Mesodermal cell (in vitro differentiated cells): ENCODE data around the gene IL16.

ENCODE experiments used
- H3K27ac ChIP-seq: 2 replicates; pipeline ENCODE4 v1.7.0; 2013; ENCODE audit warnings: mild to moderate bottlenecking, low read depth, low read length, moderate library complexity; ENCODE audit not compliant: severe bottlenecking
- H3K36me3 ChIP-seq: 2 replicates; pipeline ENCODE4 v1.7.1; 2013; ENCODE audit warnings: mild to moderate bottlenecking, low read length, moderate library complexity; ENCODE audit not compliant: control insufficient read depth, insufficient read depth
- H3K4me1 ChIP-seq: one replicate; pipeline ENCODE4 v1.7.1; 2013; ENCODE audit warnings: mild to moderate bottlenecking, low read length; ENCODE audit not compliant: insufficient read depth, control insufficient read depth, poor library complexity, severe bottlenecking
- H3K4me3 ChIP-seq: 2 replicates; pipeline ENCODE4 v1.7.0; 2013; ENCODE audit warnings: low read length, control low read depth, mild to moderate bottlenecking; ENCODE audit not compliant: insufficient read depth, poor library complexity, severe bottlenecking; ENCODE audit errors: extremely low read depth
- H3K9me3 ChIP-seq: 2 replicates; pipeline ENCODE4 v1.7.1; 2013; ENCODE audit warnings: mild to moderate bottlenecking, low read length, moderate library complexity; ENCODE audit not compliant: control insufficient read depth
- WGBS, 2 experiments: methylation state at CpG; one replicate each; pipeline ENCODE4 v1.1.5; 2013; ENCODE audit warnings: missing lambda C conversion rate in 2 of 2; ENCODE audit not compliant: insufficient coverage in 2 of 2; 5-methylcytosine and 5-hydroxymethylcytosine counted together

IL16 gene

DNA sequence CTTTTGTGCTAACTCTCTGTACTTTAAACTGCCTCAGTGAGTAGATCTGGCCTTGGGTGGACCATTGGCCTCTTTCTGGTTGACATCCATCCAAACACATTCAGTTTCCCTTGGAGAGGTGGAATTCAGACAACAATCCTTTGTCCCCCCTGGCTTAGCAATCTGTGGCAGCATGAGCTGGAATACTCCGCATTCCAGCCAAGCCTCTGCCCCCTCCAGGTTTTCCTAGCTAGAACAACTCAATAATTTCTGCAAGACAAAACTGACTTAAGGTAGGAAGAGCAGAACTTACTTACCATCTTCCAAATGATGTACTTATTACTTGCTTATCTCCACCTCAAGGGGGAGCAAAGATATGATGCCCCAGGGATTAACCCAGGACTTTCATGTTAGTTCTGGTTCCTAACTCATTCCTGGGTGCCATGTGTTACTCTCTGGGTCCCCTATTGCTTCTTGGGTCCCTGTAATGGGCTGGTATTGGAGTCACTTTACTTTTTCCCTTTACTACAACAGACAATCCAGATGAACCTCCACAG, 21.8 kb upstream of the IL16 start:
- H3K27ac ChIP-seq: no peak overlapping the region
- no peaks in the 10 kb centered on the region for H3K36me3 ChIP-seq
- no peak overlapping the region for H3K4me3 ChIP-seq
- 88% methylated on average over 1 of the region's 1 CpG; no CpG with 5 or more reads in 1 of the 2 experiments for WGBS, 2 experiments
- no peaks in the 10 kb centered on the region for H3K4me1 ChIP-seq
- no peaks in the 10 kb centered on the region for H3K9me3 ChIP-seq

DNA sequence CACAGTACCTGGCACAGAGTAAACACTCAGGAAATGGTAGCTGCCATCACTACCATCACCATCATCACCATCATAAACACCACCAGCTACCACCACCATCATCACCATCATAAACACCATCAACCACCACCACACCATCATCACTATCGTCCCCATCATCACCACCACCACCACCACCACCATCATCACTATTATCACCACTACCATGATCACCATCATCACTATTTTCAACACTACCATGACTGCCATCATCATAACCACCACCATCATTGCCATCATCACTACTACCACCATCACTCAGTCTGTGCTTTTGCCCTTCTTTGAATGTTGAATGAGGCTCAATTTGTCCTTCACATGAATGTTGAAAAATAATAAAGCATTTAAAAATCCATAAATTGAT, 21.2 kb upstream of the IL16 start:
- Histone ChIP-seq H3K4me1 (no peaks in the 10 kb centered on the region), H3K36me3 (no peaks in the 10 kb centered on the region), H3K27ac (no peak overlapping the region), H3K9me3 (no peaks in the 10 kb centered on the region), H3K4me3 (no peak overlapping the region)
- WGBS, 2 experiments: 83% methylated on average over 1 of the region's 1 CpG

DNA sequence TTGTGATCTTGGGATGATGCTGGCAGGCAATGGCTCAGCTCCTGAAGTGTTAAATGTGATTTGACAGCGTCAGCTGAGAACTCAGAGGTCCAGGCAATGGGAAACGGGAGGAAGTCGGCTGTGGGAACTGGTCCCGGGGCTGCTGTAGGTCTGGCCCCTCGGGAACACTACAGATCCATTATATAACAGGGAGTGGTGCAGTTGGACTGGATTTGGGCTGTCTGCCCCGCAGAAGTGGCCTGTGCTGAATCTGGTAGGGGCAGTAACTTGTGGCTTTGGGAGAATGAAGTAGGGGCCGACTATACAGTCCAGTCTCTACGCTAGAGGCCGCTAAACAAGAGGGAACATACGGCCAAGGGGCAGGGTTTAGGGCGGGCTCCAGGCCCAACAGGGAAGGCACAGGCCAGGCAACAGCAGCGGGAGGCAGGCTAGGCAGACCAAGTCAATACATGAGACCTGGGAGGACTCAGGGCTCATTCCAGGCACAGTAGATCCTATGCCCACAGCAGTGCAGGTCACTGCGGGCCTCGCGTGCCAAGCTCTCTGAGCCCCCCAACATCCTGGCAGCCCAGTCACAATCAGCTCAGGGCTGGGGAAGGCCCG, 20.3 kb upstream of the IL16 start:
- H3K4me3 ChIP-seq: no peak overlapping the region

DNA sequence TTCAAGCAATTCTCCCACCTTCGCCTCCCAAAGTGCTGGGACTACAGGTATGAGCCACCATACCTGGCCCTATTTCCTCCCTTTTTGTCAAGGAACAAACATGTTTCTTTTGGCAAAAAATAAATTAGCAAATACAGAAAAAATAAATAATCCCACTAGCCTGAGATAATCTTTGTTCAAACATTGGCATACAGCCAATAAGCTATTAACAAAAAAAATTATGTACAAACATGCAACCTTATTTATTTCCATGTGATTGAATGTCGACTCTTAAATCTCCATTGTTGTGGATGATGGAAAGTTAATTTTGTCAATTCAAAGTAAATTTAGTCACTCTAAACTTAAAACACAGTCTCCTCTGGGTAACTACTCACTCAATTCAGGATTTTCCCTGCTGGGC, 18.3 kb upstream of the IL16 start:
- no peak overlapping the region for H3K4me3 ChIP-seq
- H3K36me3 ChIP-seq: no peaks in the 10 kb centered on the region
- WGBS, 2 experiments: no CpG with 5 or more reads among the region's 2 CpGs
- no peak overlapping the region for H3K27ac ChIP-seq
- H3K4me1 ChIP-seq: no peaks in the 10 kb centered on the region
- H3K9me3 ChIP-seq: no peaks in the 10 kb centered on the region

More for the DNA sequence above, 20.3 kb upstream of the IL16 start:
- no peaks in the 10 kb centered on the region for H3K9me3 ChIP-seq
- no peaks in the 10 kb centered on the region for H3K36me3 ChIP-seq
- no peak overlapping the region for H3K27ac ChIP-seq
- H3K4me1 ChIP-seq: no peaks in the 10 kb centered on the region
- 80 to 94% methylated on average over 11 of the region's 16 CpGs for WGBS, 2 experiments

DNA sequence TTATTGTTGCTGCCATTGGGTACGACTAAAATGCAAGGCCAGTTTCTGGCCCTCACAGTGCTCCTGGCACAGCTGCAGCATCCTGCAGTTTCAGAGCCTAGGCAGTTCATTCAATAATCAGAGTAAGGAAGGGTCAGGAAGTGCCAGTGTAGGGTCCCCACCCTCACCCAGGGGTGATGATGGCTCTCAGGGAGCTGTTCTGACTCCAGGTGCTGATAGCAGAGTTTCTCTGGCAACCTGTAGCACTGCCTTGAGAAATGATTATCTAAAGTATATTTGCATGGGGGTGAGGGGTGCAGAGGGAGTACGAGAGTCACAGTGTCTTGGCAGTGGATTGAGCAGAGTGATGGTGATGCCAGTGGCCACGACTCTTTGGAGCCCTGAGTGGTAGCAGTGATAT, 15.5 kb upstream of the IL16 start:
- Histone ChIP-seq H3K27ac (no peak overlapping the region), H3K9me3 (no peaks in the 10 kb centered on the region), H3K4me3 (no peak overlapping the region), H3K4me1 (no peaks in the 10 kb centered on the region), H3K36me3 (no peaks in the 10 kb centered on the region)
- WGBS, 2 experiments: 82 to 92% methylated on average over 3 of the region's 3 CpGs

DNA sequence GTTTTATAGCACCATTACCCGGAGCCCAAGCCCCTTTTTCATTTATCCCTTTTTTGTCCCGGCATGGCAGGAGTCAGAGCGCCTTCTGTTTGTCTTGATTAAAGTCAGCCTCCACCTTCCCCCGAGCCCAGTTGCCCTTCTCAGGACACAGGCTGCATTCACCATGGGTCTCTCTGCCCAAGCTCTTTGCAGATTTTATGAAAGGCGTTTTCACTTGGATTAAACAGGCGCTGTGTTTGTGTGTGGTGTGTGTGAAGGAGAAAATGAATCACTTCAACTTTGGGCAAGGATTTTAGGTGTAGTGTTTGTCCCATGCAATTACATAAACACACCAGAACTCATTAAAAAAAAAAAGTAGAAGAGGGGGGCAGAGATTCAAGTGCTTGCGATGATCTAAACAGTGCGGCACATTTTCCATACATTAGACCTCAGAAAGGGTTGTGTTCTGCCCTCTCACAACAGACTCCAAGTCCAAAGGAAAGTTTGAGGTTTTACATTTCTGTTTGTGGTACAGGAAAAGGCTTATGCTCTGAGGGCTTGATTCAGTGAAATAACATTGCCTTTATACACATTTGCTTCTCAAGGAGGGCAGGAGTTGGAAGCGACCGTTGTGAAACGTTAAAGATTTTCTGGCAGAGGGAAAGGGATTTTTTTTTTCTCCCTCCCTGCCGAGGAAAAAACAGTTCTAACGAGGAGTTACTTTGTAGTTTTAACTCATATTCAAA, 14.5 kb upstream of the IL16 start:
- no peak overlapping the region for H3K4me3 ChIP-seq
- 85 to 87% methylated on average over 7 to 8 of the region's 13 CpGs for WGBS, 2 experiments
- H3K36me3 ChIP-seq: no peaks in the 10 kb centered on the region
- H3K27ac ChIP-seq: no peak overlapping the region
- H3K9me3 ChIP-seq: no peaks in the 10 kb centered on the region
- H3K4me1 ChIP-seq: no peaks in the 10 kb centered on the region

DNA sequence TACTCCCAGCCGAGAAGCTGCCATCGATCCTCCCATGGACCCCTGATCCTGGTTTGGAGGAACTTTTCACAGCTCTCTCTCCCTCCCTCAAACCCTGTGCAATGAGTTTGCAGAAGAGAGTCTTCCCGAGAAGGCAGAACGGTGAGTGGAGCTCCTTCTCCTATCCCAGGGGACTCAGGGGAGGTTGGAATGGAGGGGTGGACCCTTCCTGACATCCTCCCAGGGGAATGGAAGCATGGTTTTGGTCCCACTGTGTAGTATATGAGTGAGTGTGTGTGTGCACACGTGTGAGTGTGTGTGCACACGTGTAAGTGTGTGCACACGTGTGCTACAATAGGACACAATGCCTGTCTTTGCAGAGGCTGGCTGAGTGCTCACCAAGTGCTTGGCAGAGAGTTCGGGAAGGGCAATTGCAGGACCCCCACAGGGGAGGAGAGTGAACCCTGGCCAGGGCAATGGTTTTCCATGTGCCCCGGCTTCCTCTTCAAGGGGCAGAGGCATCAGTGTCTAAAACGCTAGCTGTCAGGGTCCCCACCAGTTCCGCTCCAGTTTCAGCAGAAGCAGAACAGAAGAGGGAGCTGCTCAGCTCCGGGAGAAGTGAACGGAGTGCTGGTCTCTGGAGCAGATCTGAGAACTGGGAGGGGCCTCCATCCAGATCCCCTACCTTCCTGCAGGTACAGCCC, 13.8 kb upstream of the IL16 start:
- H3K4me1 ChIP-seq: no peaks in the 10 kb centered on the region
- no peaks in the 10 kb centered on the region for H3K36me3 ChIP-seq
- no peak overlapping the region for H3K4me3 ChIP-seq
- H3K9me3 ChIP-seq: no peaks in the 10 kb centered on the region
- WGBS, 2 experiments: 56 to 68% methylated on average over 10 to 11 of the region's 13 CpGs
- no peak overlapping the region for H3K27ac ChIP-seq

DNA sequence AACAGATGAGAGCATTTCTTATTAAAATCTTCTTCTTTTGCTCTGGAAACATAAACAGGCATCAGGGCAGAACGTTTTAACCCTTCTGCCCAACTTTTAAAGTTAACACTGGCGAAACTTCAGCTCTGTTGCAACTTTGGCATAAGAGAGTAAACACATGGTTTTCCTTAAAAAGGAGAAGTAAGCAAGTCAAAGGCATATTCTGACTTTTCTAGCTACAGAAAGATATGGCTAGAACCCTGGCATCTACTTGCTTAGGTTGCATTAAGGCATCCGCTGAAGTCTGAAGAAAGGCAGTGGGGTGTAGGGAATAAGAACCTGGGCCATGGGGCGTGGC, 13.3 kb upstream of the IL16 start:
- no peaks in the 10 kb centered on the region for H3K9me3 ChIP-seq
- WGBS, 2 experiments: 82 to 100% methylated on average over 1 to 4 of the region's 4 CpGs
- H3K27ac ChIP-seq: no peak overlapping the region
- H3K4me1 ChIP-seq: no peaks in the 10 kb centered on the region
- H3K4me3 ChIP-seq: no peak overlapping the region
- no peaks in the 10 kb centered on the region for H3K36me3 ChIP-seq

DNA sequence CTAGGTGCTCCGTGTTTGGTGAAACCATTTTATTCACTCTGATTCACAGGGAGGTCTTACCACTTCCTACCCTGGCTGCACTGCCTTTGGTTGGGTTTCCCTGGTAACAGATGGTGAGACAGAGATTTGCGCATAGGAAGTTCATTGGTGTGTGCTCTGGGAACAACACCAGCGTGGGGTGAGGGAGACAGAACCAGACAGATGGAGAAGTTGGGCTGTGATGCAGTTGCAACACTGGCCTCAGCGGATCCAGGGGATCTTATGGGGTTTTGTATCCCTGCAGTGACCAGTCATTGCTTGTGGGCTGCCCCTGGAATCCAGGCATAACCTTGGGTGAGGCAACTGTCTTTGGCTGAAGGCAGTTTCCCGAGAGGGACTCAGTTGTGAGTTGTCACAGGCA, 12.5 kb upstream of the IL16 start:
- WGBS, 2 experiments: 76 to 89% methylated on average over 3 to 5 of the region's 5 CpGs
- Histone ChIP-seq H3K27ac (no peak overlapping the region), H3K36me3 (no peaks in the 10 kb centered on the region), H3K9me3 (no peaks in the 10 kb centered on the region), H3K4me1 (no peaks in the 10 kb centered on the region), H3K4me3 (no peak overlapping the region)

DNA sequence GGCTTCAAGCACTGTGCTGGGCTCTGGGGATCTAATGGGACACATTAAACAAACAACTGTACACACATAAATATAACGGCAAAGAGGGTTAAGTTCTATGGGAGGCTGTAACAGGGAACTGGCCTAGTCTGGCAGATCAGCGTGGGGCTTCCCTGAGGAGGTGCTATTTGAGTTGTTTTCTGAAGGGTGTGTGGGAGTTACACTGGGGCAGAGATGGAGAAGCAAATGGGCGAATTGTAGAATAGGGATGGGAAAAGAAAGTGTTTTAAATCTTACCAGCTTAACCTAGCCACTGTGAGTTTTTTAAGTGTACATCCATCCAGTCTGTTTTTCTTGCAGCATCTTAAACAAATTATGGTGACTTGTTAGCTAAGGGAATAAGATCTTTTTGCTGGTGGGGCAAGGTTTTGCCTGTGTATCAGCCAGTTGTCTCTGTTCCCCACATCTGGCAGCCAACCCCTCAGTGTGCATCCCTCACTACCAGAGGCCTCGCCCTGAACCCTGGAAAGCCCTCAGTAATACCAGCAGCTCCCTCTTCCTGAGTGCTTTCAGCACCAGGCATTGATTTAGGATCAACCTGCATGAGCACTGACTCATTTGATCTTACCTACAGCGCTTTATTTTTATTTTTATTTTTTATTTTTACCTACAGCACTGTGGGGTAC, 10.9 kb upstream of the IL16 start:
- H3K9me3 ChIP-seq: no peaks in the 10 kb centered on the region
- WGBS, 2 experiments: 83 to 88% methylated on average over 2 to 3 of the region's 5 CpGs
- no peaks in the 10 kb centered on the region for H3K36me3 ChIP-seq
- no peak overlapping the region for H3K27ac ChIP-seq
- no peak overlapping the region for H3K4me3 ChIP-seq
- H3K4me1 ChIP-seq: no peaks in the 10 kb centered on the region
